Fibroblast of gingiva (primary cell): ENCODE measurements around the gene OTOF.
A peak's percentile ranks its signal among the peaks of the same experiment; 100 is the strongest.

Source experiments
- DNase-seq: peaks from one replicate; pipeline ENCODE4 v3.0.0-alpha.2; 2011; ENCODE audit warnings: low read depth

The OTOF gene

DNA sequence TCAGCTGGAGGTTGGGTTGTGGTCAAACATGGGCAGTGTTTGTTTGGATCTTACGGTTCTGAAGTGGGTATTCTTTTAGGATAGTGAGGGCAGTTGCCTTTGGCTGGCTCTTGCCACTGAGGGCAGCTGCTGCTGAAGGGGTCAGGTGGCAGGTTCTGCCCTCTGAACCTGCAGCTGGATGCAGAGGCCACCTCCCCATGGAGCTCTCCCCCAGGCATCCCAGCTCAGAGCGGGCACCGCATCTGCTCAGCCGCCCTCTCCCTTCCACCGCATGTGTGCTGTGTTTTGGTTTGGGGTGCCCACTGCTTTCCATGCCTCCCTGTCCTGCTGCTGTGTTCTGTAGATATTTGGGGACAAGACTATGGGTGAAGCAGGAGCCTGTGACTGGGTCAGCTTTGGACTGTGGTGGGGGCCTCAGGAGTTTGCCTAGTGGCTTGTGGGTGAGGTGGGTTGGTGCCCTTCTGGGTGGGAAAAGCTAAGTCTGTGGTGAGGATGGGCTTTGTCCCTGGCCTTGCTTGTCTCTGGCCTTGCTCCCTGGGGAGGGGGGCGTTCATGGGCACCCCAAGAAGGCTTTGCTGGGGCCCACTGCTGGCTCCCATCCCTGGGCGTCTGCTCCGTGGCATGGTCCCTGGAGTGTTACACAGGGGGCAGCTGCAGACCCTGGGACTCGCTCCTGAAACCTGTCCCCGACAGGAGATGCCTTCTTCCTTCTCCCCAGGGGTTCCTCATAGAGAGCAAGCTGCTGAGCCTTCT is 28.5 kb downstream of the OTOF start:
- DNase-seq, result no peak

DNA sequence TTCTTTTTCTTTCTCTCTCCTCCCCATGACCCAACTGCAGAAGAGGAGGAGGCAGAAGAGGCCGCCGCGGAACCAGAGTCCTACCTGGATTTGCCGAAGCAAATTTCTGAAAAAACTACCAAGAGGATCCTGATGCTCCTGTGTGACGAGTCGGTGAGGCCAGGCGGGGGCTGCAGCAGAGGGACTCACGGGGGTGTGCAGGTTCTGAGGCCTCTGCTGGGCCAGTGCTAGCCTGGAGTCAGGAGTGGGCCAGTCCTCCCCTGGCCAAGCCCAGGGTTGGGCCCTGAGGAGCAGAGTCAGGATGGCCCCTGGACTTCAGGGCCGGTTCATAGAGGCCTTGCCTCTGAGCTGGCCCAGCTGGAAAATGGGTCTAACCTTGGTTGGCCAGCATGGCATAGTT is 29.3 kb downstream of the OTOF start:
- DNase-seq, result no peak

DNA sequence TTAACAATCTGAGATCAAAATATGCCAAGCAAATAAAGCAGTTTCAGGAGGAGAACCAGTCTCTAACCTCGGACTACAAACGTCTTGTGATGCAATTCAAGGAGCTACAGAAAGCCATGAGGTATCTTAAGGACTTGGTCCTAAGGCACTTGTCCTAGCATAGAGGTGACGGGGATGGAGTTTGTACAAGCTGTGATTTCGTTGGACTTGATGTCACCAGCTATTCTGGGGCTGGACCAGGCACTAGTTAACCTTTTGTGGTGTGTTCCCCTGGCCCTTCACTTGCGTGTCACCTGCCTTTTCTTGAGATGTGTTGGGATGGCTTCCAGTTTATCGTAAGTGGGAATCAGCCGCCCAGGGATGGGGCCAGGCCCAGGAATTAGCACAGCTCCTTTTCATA is 33.7 kb downstream of the OTOF start:
- DNase-seq, result no peak

DNA sequence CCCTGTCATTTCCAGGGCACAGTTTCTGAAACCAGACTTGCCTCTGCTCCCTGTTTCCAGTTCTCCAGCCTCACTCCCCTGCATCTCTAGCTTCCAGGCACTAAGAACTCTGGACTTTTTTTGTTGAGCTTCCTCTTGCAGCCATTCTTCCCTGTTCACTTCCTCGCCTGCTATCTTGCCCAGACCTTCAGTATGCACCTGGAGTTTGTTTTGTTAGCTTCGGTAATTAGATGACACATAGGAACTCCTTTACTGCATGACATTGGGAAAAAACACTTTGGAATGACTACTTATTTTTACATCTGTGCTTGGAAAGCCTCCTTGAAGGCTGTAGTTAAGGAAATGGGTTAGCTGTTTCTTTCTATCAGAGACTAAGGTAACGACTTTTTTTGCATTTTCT is 35.2 kb downstream of the OTOF start:
- no peak for DNase-seq

DNA sequence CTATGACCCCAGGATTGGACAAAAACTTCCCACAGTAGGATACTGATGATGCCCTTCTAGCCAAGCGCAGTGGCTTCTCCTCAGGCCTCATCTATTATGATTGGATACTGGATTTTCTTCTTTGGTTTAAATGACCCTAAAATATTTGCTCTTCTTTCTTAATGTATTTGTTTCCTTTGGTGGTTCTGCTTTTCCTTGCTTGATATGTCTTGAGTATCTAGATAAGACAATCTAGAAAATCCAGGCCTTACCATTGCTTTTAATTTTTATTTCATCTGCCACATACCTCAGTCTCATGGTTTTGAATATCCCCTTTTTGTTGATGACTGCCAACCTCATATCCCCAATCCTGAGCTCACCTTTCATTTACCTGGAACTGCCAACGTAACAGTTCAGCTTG is 35.6 kb downstream of the OTOF start:
- no peak for DNase-seq

DNA sequence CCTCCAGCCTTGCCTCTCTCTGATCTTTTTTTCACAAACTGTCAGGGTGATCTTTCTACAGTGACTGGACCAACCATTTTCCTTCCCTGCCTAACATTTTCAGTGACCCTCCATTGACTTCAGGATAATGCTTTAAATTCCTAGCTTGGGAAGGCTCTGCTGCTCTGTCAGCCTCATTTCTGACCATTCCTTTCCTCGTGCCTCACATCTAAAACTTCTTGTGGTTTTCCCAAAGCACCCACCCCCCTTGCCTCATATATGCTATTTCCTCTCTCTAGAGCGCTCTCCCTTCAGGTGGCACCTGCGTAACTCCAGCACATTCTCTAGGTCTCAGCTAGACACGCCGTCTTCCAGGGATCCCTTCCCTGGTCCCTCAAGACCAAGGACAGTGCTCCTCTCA is 39.0 kb downstream of the OTOF start:
- no peak for DNase-seq

DNA sequence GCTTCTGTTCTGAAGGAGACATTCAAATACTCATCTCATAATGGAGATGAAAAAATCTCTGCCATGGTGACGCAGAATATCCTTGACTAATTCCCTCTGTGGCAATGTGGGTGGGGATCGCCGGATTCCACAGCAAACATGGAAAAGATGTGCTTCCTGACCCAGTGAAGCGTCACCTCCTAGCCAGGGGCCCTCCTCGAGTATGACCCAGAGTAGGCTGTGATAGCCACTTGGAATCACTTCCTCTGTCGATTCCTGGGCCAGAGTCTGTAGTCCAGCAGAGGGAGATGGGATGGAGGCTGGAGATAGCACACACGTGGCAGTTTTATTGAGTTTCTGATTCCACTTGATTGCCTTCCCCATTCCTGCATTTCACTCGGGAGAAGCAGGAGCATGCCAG is 39.4 kb downstream of the OTOF start:
- DNase-seq, result peak; percentile 29

DNA sequence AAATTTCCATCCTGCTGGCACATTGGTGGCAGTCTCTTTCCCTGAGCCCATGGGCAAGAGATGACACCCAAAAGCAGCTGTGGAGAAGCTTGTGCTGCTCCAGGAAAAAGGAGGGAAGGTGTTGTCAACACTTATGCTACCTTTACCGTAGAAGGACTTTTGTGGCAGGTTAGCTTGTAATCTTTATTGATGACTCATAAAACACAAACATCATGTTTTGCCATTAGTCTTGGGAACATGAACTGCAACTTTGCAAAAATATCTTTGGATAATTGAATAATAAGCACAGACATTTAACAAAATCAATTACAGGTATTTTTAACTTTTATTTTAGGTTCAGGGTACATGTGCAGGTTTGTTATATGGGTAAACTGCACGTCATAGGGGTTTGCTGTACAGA is 42.8 kb downstream of the OTOF start:
- no peak for DNase-seq

DNA sequence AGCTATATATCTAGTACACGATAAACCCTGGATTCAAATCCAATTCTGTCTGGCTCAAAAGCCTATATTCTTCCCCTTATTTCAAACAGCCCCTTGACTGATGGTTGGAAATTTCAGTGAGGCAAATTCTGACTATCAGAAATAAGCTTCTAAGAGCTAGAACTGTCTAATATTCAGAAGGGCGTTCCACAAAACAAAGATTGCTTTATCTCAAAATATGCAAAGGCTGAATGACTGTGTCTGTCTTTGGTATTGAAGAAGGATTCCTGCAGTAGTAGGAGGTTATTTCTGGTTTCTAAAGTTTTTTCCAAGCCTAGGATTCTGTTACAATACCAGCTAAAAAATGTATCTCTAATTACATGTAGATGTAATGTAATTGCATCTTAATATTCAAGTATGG is 45.1 kb downstream of the OTOF start:
- no peak for DNase-seq

DNA sequence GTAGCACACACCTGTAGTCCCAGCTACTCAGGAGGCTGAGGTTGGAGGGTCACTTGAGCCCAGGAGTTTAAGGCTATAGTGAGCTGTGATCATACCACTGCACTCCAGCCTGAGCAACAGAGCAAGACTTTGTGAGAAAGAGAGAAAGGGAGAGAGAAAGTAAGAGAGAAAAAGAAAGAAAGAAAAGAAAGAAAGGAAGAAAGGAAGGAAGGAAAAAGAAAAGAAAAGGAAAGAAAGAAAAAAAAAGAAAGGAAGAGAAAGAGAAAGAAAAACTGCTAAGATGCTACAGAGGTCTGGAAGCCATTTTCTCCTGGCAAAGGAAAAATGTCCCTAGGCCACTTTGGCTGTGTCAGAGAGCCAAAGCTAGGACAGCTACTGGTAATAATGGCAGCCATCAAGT is 45.6 kb downstream of the OTOF start:
- DNase-seq, result no peak

DNA sequence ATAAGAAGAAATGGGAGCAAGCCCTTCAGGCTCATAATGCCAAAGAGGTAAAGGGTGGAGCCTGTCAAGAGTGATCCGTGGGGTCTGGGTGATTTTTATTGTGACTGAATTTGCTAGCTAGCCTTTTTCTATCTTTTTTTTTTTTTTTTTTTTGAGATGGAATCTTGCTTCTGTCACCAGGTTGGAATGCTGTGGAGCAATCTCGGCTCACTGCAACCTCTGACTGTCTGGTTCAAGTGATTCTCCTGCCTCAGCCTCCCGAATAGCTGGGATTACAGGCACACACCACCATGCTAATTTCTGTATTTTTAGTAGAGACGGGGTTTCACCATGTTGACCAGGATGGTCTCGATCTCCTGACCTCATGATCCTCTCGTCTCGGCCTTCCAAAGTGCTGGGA is 47.1 kb downstream of the OTOF start:
- no peak for DNase-seq

DNA sequence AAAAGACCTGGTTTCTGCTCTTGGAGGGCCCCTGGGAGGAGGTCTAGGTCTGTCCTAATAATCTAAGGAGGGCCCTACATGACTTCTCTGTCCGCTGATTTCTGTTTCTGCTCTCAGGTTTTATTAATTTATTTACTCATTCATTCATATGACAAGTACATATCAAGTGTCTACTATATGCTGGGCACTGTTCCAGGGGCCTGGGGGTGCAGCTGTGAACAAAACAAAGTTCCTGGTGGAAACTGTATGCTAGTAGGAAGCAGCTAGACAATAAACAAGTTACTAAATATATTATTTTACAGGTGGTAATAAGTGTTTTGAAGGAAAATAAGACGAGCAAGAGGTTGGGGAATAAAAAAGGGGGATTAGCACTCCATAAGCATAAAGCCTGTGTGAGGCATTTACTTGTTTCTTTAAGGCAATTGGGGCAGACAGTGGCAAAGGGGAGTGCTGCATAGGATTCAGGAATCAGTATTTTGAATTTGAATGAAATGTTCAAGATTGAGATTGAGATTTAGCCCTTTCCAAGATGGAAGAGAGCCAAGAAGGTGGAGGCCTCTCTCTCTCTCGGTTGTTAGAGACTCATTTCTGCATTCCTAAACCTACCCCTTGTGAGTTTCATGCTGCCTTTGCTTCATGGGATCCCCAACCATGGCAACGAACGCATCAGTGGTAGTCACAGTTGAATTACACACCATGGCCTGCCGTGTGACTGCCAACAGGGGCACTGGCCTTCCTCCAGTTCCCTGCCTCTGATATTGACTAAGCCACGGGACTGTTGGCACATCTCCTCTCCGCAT is 47.9 kb downstream of the OTOF start:
- peak; percentile 24 for DNase-seq

DNA sequence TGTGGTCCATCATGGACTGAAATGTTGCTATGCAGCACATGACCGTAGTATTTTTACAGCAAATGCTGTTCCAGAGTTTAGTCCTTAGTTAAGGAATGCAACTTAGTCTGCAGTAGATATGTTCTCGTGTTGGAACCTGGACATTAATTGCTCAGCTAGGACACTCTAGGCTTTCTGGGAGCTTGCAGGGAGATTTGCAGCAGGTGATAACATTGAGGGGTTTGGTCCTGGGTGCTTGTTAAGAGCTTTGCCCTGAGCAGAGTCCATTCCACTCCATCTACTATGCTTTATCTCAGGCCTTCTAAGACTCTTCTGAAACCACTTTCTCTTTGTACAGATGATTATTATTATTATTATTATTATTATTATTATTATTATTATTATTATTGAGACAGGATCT is 49.1 kb downstream of the OTOF start:
- DNase-seq, result no peak

DNA sequence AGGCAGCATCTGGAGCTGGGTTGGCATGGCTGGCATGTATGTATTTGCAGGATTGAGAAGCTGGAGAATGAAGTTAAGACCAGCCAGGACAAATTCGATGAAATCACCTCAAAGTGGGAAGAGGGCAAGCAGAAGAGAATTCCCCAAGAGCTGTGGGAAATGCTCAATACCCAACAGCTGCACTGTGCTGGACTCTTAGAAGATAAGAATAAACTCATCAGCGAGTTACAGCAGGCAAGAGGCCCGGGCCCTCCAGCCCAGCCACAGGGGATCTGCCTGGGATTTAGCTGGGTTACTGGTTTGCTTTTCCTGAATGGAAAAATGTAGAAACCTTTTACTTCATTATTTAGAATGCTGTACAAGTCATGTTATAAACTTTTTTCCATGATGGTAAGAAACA is 53.7 kb downstream of the OTOF start:
- no peak for DNase-seq

DNA sequence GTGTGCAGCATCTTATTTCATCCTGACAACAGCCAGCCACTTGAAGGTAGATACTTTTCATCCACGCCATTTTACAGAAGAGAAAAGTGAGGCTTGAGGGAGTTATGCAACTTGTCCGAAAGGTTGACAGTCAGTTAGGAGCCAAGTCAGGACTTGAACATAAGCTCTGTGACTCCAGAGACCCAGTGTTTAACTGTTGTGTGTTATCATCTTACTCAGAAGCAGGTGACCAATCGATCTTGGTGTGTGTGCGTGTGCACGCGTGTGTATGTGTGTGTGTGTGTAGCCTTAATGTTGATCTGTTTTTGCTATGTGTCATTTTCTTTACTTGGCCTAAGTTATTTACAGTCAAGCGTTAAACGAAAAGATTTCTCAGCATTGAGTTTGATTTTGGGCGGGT is 54.2 kb downstream of the OTOF start:
- DNase-seq, result no peak

DNA sequence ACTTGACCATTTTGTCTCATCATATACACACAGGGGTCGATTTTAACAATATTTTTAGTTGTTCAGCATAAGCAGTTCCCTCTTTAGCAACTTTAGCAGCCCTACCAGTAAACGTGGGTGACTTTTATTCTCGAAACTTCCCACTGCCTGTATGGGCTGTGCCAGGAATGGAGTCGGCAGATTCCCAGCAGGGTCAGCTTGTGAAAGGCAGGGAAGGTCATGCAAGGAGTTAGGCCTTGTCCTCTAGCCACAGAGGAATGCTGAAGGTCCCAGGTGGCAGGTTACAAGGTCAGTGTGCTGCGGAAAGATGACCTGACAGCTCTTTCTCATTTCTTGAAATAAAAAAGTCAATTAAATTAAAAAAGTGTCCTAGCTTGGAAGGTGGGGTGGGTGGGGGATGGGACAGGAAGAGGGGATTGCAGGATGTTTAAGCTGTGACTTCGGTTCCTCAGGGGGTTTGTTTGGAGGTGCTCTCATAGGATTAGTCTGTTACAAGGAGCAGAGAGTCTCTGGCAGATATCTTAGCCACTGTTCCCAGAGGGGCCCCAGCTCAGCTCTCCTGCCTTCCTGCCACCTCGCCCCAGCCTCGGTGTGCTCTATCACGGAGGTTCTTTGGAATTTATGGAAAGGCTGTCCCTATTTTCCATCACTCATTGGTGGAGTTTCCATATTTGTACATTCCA is 54.8 kb downstream of the OTOF start:
- DNase-seq, result no peak

DNA sequence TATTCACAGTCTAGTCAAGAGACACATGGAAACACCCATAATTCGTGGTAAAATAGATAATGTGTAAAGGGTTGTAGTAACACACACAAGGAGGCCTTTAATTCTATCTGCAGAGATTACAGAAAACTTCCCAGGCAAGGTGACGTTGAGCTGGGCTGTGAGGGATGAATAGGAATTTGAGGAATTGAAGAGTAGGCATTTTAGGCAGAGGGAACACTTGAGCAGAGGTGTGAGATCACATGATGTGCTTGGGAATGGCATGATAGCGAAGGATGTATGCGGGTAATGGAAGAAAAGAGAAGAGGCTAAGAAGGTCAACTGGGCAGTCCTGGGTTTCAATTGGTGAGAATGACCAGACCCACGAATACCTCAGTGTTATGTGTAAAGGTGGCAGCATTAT is 56.0 kb downstream of the OTOF start:
- DNase-seq, result no peak

DNA sequence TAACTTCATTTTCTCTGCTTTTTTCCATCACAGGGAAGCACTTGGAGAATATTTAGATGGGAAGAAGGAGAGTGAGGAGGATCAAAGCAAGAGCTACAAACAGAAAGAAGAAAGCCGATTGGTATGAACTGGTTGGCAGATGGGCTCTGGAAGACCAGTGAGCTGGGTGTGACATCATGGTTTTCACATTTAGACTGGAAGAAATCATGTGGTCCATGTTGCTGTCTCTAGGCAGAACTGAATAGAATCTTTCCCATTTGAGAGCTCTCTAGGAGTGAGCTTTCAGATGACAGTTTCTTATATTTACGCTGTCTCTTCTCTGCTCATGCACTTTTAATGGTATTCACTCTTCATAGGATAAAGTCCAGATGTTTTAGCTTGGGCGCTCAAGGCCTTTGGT is 63.6 kb downstream of the OTOF start:
- DNase-seq, result no peak

DNA sequence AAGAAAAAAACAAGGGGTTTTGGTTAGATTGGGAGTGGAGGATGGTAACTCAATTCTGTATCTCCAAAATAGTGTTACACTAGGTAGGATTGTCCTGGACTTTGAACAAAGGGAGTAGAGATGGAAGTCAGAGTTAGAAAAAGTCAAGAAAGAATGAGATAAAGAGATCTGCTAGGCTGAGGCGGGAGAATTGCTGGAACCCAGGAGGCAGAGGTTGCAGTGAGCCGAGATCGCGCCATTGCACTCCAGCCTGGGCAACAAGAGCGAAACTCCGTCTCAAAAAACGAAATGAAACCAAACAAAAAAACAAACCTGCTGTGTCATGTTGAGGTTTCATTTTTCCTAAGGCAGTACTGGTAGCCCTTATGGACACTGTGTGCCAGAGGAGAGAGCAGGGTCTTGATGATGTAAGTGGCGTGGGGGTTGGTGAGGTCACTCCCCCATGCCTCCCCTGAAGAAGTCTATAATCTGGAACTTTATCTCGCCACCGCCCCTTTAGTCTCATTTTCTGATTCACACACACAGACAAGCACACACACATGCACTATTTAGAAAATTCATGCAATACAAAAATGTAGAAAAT is 65.7 kb downstream of the OTOF start:
- DNase-seq, result no peak

DNA sequence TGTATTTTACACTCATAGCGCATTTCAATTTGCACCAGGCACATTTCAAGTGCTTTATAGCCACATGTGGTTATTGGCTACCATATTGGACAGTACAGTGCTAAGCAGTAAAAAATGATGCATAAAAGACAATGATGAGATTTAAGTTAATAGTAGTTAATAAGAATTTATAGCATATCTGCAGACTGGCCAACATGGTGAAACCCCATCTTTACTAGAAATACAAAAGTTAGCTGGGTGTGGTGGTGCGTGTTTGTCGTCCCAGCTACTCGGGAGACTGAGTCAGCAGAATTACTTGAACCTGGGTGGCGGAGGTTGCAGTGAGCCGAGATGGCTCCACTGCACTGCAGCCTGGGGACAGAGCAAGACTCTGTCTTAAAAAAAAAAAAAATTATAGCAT is 66.5 kb downstream of the OTOF start:
- no peak for DNase-seq

DNA sequence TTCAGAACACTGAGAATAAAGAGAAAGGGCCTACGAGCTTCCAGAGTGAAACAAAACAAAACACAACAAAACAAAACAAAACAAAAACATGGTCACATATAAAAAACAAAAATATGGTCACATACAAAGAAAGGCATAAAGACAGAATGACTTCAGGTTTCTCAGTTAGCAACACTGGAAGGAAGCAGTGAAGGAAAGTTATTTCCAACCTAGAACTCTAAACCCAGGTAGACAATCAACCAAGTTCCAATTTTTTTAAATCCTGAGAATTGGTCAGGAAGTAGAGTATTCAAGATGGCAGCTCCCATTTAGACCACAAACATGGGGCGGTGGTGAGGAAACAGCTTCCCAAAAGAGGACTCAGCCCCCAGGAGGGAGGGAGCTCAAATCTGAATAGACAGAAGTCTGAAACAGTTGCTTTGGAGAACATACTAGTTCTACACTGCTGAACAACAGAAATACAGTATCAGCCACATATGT is 67.1 kb downstream of the OTOF start:
- no peak for DNase-seq

DNA sequence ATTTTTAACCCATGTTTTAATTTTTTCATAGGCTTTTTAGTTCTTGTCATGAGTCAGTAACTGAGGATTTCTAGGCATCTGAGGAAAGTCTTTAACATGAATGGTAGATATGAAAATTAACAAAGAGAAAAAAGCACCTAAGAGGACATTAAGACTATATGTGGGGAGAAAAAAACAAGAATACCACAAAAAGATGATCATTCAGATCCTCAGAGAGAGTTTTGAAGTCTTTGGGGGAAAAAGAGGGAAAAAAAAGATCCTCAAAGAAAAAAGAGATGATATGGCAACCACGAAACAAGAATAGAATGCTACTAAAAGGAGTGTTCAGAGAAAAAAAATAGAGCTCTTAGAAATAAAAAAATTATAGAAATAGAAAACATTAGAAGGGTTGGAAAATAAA is 68.1 kb downstream of the OTOF start:
- DNase-seq, result no peak

DNA sequence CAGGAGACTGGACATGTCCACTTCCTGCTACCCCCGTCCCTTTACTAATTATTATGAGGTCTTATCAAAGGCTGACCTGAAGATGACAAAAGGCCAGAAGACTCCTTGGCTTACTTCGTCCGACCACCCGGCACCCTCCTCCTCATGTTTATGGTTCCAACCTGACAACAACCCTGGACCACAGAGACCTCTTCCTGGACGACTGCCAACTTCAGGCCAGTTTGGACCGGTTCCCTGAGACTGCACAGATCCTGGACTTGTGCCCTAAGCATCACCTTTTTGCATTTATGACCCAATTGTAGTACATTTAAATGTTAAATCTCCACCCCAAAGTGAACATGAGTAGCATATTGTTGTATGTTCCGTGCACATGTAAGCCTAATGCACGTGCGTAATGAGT is 70.4 kb downstream of the OTOF start:
- no peak for DNase-seq
